NT2/D1 (cell line): ENCODE results near the gene TBC1D22A.
A peak's percentile ranks its signal among the peaks of the same experiment; 100 is the strongest.
"Not testable (repeated sequence)": the region's sequence is repeated elsewhere in the genome, so short reads cannot be mapped to it uniquely, and the experiment has no call there.

Source experiments
- DNase-seq: peaks from one replicate; pipeline ENCODE4 v3.0.0-alpha.2; 2011; ENCODE audit warnings: low read depth, low spot score
- H3K27me3 ChIP-seq: 2 replicates; pipeline ENCODE4 v1.6.0; 2011; ENCODE audit warnings: mild to moderate bottlenecking; ENCODE audit not compliant: insufficient read length, insufficient read depth
- H3K36me3 ChIP-seq: 2 replicates; pipeline ENCODE4 v1.6.1; 2011; ENCODE audit warnings: mild to moderate bottlenecking, low read length, mixed read lengths; ENCODE audit not compliant: insufficient read depth, insufficient read length
- H3K4me1 ChIP-seq: 2 replicates; pipeline ENCODE4 v1.5.1; 2011; ENCODE audit not compliant: insufficient read depth, insufficient read length
- H3K4me3 ChIP-seq: 2 replicates; pipeline ENCODE4 v1.5.1; 2011; ENCODE audit warnings: low read depth; ENCODE audit not compliant: insufficient read length
- H3K9ac ChIP-seq: 2 replicates; pipeline ENCODE4 v1.6.0; 2011; ENCODE audit warnings: low read depth; ENCODE audit not compliant: insufficient read length
- H3K9me3 ChIP-seq: 2 replicates; pipeline ENCODE4 v1.5.1; 2011; ENCODE audit warnings: mild to moderate bottlenecking, low read length; ENCODE audit not compliant: insufficient read depth
- SUZ12 ChIP-seq: IDR thresholded peaks from 2 replicates; pipeline ENCODE4 v1.6.1; 2011; ENCODE audit not compliant: insufficient read length, insufficient read depth; ENCODE audit errors: extremely low read depth
- YY1 ChIP-seq: IDR thresholded peaks from 2 replicates; pipeline ENCODE4 v1.6.1; 2011; ENCODE audit not compliant: insufficient read length, insufficient read depth
- ZNF274 ChIP-seq: IDR thresholded peaks from 2 replicates; pipeline ENCODE4 v1.6.1; 2011; ENCODE audit warnings: mild to moderate bottlenecking, low read depth, low read length

TBC1D22A gene

DNA sequence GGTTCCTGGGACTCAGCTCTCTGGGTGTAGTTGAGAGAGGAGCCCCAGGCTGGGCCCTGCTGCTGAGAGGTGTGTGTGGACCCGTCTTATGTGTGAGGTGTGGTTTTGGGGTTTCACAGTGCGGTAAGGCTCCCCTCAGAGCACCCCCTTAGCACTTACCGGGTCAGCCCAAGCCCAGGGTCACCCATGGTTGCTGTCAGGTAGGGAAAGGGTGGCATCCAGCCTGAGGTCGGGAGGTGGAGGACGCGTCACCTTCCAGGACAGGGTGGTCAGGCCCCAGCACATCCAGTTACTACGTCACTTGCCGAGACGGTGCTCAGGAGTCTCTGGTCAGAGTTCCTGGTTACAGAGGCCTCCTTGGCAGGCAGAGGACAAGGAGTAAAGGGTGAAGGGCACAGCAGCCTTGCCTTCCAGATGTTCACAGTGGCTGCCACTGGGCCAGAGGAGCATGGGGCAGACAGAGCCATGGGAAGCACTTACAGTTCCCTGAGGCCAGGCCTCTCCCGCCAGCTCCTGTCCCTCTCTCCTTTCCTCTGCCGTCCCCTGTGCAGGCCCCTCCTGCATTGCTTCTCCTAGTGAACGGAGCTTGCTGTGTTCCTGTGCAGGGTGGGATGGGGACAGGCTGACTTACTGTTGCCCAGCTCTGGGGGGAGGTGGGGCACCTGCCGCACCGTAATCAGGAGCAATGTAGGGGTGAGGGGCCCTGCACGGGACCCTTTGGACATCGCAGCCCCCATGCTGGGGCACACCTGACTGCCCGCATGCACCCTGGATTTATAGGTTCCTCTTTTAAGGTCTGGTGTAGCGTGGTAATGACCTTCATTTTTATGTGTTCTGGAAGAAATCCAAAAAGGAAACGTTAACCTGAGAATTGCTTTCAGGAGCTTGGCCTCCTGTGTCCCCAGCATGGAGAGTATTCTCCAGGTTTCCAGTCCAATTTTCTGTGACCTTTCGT, 285.9 kb downstream of the TBC1D22A start:
- Histone ChIP-seq H3K9ac (no peak overlapping the region), H3K36me3 (no peaks in the 10 kb centered on the region), H3K9me3 (no peaks in the 10 kb centered on the region), H3K4me3 (no peak overlapping the region), H3K27me3 (no peaks in the 10 kb centered on the region), H3K4me1 (peaks cover 8% of the 10 kb centered on the region)
- DNase-seq = no peak
- TF ChIP-seq SUZ12 (no peak), ZNF274 (no peak), YY1 (no peak)

DNA sequence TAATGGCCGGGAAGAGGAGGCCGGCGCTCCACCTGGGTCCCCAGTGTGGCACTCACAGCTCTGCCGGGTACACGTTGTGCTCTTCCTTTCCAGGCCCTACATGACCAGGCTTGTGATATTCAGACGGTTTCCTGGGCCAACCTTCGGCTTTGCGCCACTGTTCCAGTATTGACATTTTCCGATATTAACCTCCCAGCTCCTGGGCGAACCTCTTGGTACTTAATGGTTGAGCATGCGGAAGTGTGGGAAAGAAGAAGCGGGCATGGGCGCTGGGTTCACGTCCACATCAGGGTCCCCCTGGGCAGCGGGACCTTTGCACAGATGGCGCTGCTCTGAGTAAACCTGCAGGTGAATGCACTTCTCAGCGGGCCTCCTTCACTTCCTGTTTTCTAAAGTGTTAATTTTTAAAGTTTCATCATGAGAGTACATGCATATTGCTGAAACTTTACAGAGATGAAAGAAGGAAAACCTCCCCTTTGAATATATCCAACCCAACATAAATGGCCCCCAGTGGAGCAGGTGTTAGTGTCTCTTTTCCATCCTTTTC, 286.7 kb downstream of the TBC1D22A start:
- Histone ChIP-seq H3K27me3 (no peaks in the 10 kb centered on the region), H3K4me1 (peaks cover 8% of the 10 kb centered on the region)

DNA sequence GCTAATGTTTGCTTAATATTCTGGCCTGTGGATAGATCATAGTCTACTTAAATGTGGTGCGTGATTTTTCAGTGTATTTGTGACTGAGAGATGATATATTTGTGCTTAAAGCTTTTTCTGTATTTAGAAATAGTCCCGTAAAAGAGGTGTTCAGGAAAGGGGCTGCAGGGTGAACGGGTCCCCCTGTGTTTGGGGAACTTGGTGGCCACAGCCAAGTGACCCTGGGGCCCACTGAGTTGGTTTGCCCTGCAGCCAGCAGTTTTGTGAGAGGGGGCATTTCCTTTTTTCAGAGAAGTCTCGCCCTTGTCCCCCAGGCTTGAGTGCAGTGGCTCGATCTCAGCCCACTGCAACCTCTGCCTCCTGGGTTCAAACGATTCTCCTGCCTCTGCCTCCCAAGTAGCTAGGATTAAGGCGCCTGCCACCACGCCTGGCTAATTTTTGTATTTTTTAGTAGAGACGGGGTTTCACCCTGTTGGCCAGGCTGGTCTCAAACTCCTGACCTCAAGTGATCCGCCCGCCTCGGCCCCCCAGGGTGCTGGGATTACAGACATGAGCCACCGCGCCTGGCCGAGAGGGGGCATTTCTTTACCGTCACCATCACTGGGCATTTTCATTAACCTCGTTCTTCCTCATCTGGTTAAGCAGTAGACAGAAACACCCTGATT, 287.4 kb downstream of the TBC1D22A start:
- H3K27me3 ChIP-seq, H3K4me3 ChIP-seq, H3K9ac ChIP-seq, H3K9me3 ChIP-seq, H3K4me1 ChIP-seq, H3K36me3 ChIP-seq, DNase-seq: not testable (repeated sequence)

More for the DNA sequence above, 286.7 kb downstream of the TBC1D22A start:
- no peaks in the 10 kb centered on the region for H3K9me3 ChIP-seq
- no peak for DNase-seq
- TF ChIP-seq SUZ12 (no peak), YY1 (no peak), ZNF274 (no peak)
- H3K4me3 ChIP-seq = no peak overlapping the region
- H3K9ac ChIP-seq = no peak overlapping the region
- H3K36me3 ChIP-seq = no peaks in the 10 kb centered on the region

DNA sequence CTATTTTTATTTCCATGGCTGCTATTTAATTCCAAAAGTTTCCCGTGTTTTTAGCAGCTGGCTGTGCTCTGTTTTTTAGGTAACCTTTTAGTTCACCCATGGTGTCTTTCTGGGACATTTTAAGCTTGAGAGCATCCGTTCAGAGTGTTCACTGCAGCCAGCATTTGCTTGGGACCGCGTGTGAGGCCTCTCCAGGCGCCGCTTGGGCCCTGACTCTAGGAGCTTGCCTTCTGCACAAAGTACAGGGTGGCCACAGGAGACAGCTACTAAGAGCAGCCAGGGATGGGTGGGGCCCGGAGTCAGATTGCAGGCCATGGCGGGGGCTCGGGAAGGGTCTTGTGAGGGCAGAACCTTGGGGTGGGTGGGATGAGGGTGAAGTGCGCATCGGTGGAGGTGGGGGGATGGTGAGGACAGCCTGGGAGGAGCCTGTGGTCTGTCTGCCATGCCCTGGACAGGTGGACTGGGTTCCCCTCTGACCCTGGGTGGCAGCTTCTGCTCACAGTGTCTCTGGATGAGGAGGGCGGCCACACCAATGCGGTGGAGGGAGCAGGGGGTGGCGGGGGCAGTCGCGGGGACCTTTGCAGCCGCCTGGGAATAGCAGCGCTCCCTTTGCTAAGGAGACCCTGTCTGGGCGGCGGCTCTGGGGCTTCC, 288.1 kb downstream of the TBC1D22A start:
- no peak for DNase-seq
- Histone ChIP-seq H3K9ac (no peak overlapping the region), H3K36me3 (no peaks in the 10 kb centered on the region), H3K27me3 (no peaks in the 10 kb centered on the region), H3K9me3 (no peaks in the 10 kb centered on the region), H3K4me1 (peaks cover 8% of the 10 kb centered on the region), H3K4me3 (no peak overlapping the region)
- TF ChIP-seq YY1 (no peak), ZNF274 (no peak), SUZ12 (no peak)

DNA sequence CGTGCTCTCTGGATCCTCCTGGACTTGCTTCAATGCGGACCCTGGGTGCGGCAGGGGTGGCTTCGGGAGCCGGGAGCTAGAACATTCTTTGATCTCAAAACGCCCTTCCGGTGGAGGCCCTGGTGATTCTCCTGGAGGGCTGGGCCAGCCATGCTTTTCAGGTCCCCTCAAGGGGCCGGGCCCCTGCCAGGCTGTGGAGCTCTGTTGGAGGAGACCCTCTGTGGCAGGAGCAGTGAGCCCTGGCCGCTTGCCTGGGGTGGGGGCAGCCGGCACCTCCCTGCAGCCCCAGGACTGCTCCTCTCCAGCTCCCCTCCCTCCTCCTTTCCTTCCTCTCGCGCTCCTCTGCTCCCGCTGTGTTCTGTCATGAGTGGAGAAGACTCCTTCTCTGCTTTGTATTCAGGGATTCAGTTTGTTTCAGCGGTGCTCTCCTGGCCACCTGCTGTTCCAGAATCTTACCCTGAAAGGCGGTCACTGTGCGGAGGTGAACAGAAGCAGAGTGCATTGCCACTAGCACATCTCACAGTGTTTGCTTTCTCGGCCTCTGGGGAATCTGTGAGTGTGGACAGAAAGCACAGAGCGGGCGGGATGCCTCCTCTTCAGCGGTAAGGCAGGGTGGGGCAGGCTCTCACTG, 289.1 kb downstream of the TBC1D22A start:
- TF ChIP-seq SUZ12 = no peak
- no peak for TF ChIP-seq ZNF274
- no peak for TF ChIP-seq YY1
- DNase-seq = no peak
- no peaks in the 10 kb centered on the region for H3K9me3 ChIP-seq
- no peaks in the 10 kb centered on the region for H3K27me3 ChIP-seq
- peak overlapping the region; percentile 10 for H3K9ac ChIP-seq
- H3K36me3 ChIP-seq = peaks cover 3% of the 10 kb centered on the region
- H3K4me3 ChIP-seq = no peak overlapping the region
- H3K4me1 ChIP-seq = peaks cover 14% of the 10 kb centered on the region

DNA sequence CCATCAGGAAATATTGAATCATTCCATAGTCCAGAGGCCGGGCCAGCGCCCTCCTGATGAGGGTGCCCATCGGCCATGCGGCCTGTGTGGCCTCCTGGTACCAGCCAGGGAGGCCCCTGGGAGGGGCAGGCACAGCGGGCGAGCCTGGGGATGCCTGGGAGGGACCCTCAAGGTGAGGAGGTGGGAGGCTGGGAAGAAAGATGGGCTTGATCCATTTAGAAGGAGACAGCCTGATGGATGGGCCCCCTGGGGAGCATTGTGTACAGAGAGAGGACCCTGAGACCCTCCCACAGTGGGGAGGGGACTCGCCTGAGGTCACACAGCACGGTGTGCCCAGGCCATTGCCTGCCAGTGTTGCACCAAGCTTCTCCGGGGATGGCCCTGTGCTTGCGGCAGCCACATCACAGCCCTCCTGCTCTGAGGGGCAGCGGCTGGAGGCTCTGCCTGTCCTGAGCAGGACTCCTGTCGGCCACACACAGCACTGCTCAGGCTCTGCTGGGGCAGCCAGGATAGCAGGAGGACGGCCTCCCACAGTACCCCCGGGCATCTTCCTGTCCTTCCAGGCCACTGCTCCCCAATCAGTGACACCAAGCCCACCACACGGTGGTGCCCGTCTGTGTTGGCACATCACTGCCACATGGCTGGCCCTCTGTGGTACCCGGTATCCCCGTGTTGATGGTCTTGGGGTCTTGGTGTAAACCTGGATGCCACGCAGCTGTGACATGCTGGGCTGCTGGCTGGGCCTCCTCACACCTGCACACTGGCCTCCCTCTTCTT, 290.0 kb downstream of the TBC1D22A start:
- Histone ChIP-seq H3K4me3 (no peak overlapping the region), H3K4me1 (peaks cover 14% of the 10 kb centered on the region), H3K36me3 (peaks cover 6% of the 10 kb centered on the region), H3K9ac (no peak overlapping the region), H3K27me3 (no peaks in the 10 kb centered on the region), H3K9me3 (no peaks in the 10 kb centered on the region)
- DNase-seq = no peak
- TF ChIP-seq SUZ12 (no peak), YY1 (no peak), ZNF274 (no peak)
